H9 (cell line): Measurements from ENCODE around the gene TPRN. TPM values are rescaled to one million over a fixed set of nuclear protein-coding genes. Genes with fewer than 3 reads are reported as not detected.

Source experiments
- DNase-seq: peaks from one replicate; pipeline ENCODE4 v3.0.0-alpha.2; 2017
- H2AFZ ChIP-seq: one replicate; pipeline ENCODE4 v1.6.1; 2013; ENCODE audit warnings: mild to moderate bottlenecking, low read length, control low read depth, moderate library complexity
- H2AK5ac ChIP-seq: 2 replicates; pipeline ENCODE4 v1.6.1; 2013; ENCODE audit warnings: low read length, control low read depth, mixed read lengths; ENCODE audit not compliant: insufficient read length
- H2BK120ac ChIP-seq: one replicate; pipeline ENCODE4 v1.6.1; 2013; ENCODE audit warnings: low read depth, mild to moderate bottlenecking, low read length, control low read depth, inconsistent platforms; ENCODE audit not compliant: poor library complexity, severe bottlenecking
- H2BK12ac ChIP-seq: 2 replicates; pipeline ENCODE4 v1.6.1; 2013; ENCODE audit warnings: low read length, control low read depth, mixed read lengths, low read depth; ENCODE audit not compliant: insufficient read length
- H2BK15ac ChIP-seq: 2 replicates; pipeline ENCODE4 v1.6.1; 2013; ENCODE audit warnings: low read depth, low read length, control low read depth
- H2BK20ac ChIP-seq: one replicate; pipeline ENCODE4 v1.6.1; 2013; ENCODE audit warnings: low read depth, mild to moderate bottlenecking, low read length, control low read depth, inconsistent platforms; ENCODE audit not compliant: poor library complexity, severe bottlenecking
- H2BK5ac ChIP-seq: 2 replicates; pipeline ENCODE4 v1.6.1; 2013; ENCODE audit warnings: low read length, control low read depth, mixed read lengths; ENCODE audit not compliant: insufficient read length
- H3K14ac ChIP-seq: 2 replicates; pipeline ENCODE4 v1.6.1; 2013; ENCODE audit warnings: low read length, control low read depth; ENCODE audit not compliant: insufficient read depth
- H3K18ac ChIP-seq: 2 replicates; pipeline ENCODE4 v1.6.1; 2013; ENCODE audit warnings: low read depth, mild to moderate bottlenecking, mixed read lengths, low read length, control low read depth; ENCODE audit not compliant: insufficient read length
- H3K23ac ChIP-seq: 2 replicates; pipeline ENCODE4 v1.6.1; 2013; ENCODE audit warnings: low read length, control low read depth, mixed read lengths, low read depth; ENCODE audit not compliant: insufficient read length
- H3K23me2 ChIP-seq: 2 replicates; pipeline ENCODE4 v1.6.1; 2013; ENCODE audit warnings: low read depth, mild to moderate bottlenecking, mixed read lengths, low read length, control low read depth; ENCODE audit not compliant: insufficient read length, poor library complexity, severe bottlenecking
- H3K27ac ChIP-seq: 2 replicates; pipeline ENCODE4 v1.5.1; 2013; ENCODE audit warnings: low read length, control low read depth, mixed read lengths, low read depth; ENCODE audit not compliant: insufficient read length
- H3K27me3 ChIP-seq: 2 replicates; pipeline ENCODE4 v1.6.1; 2013; ENCODE audit warnings: low read length, control low read depth, inconsistent platforms; ENCODE audit not compliant: insufficient read depth
- H3K4ac ChIP-seq: 2 replicates; pipeline ENCODE4 v1.6.1; 2013; ENCODE audit warnings: low read depth, mild to moderate bottlenecking, control low read depth, inconsistent platforms, low read length, moderate library complexity
- H3K4me1 ChIP-seq: 2 replicates; pipeline ENCODE4 v1.6.1; 2013; ENCODE audit warnings: low read length, control low read depth, inconsistent platforms; ENCODE audit not compliant: insufficient read depth
- H3K4me2 ChIP-seq: 2 replicates; pipeline ENCODE4 v1.6.1; 2013; ENCODE audit warnings: low read length, control low read depth, mixed read lengths; ENCODE audit not compliant: insufficient read length, insufficient read depth
- H3K56ac ChIP-seq: 2 replicates; pipeline ENCODE4 v1.6.1; 2013; ENCODE audit warnings: low read depth, mild to moderate bottlenecking, mixed read lengths, low read length, control low read depth; ENCODE audit not compliant: insufficient read length
- H3K79me1 ChIP-seq: 2 replicates; pipeline ENCODE4 v1.6.1; 2013; ENCODE audit warnings: low read depth, mild to moderate bottlenecking, moderate library complexity, low read length, control low read depth, inconsistent platforms; ENCODE audit not compliant: insufficient read depth, poor library complexity, severe bottlenecking
- H3K79me2 ChIP-seq: 2 replicates; pipeline ENCODE4 v1.6.1; 2013; ENCODE audit warnings: low read length, control low read depth, inconsistent platforms; ENCODE audit not compliant: insufficient read depth
- H3K9ac ChIP-seq: 2 replicates; pipeline ENCODE4 v1.6.1; 2013; ENCODE audit warnings: low read length, control low read depth, mixed read lengths; ENCODE audit not compliant: insufficient read length; ENCODE audit errors: extremely low read depth
- H3K9me3 ChIP-seq: one replicate; pipeline ENCODE4 v1.6.1; 2013; ENCODE audit warnings: low read depth, low read length, inconsistent platforms; ENCODE audit not compliant: control insufficient read depth
- H3T11ph ChIP-seq: one replicate; pipeline ENCODE4 v1.6.1; 2013; ENCODE audit warnings: mild to moderate bottlenecking, low read length, control low read depth, inconsistent platforms
- H4K20me1 ChIP-seq: one replicate; pipeline ENCODE4 v1.6.1; 2013; ENCODE audit not compliant: control insufficient read depth, insufficient read length, insufficient read depth
- H4K5ac ChIP-seq: 2 replicates; pipeline ENCODE4 v1.6.1; 2013; ENCODE audit warnings: low read depth, mild to moderate bottlenecking, mixed read lengths, low read length, control low read depth; ENCODE audit not compliant: insufficient read length
- H4K8ac ChIP-seq: replicated peaks from 2 replicates; pipeline ENCODE4 v1.6.1; 2013; ENCODE audit warnings: low read length, control low read depth, mixed read lengths, low read depth; ENCODE audit not compliant: insufficient read length
- H4K91ac ChIP-seq: 2 replicates; pipeline ENCODE4 v1.6.1; 2013; ENCODE audit warnings: low read depth, mild to moderate bottlenecking, moderate library complexity, mixed read lengths, low read length, control low read depth; ENCODE audit not compliant: insufficient read length
- H3K27ac Mint-ChIP-seq, 3 experiments: 2 replicates in 2 of 3; 3 replicates in 1 of 3; pipeline ENCODE4 v1.8.0; 2020 to 2021; ENCODE audit warnings: mixed read lengths in 3 of 3, mild to moderate bottlenecking in 1 of 3, moderate library complexity in 1 of 3
- H3K27me3 Mint-ChIP-seq: 2 replicates; pipeline ENCODE4 v1.8.0; 2021; ENCODE audit warnings: low read depth, mild to moderate bottlenecking, moderate library complexity, mixed read lengths
- H3K36me3 Mint-ChIP-seq, 3 experiments: 2 replicates in 2 of 3; 3 replicates in 1 of 3; pipeline ENCODE4 v1.8.0; 2020 to 2021; ENCODE audit warnings: low read depth in 3 of 3, mixed read lengths in 3 of 3; ENCODE audit not compliant: insufficient read depth in 1 of 3
- H3K4me1 Mint-ChIP-seq, 2 experiments: 2 replicates each; pipeline ENCODE4 v1.8.0; 2020; ENCODE audit warnings: mixed read lengths in 2 of 2
- H3K4me3 Mint-ChIP-seq, 2 experiments: 2 replicates in 1 of 2; 3 replicates in 1 of 2; pipeline ENCODE4 v1.8.0; 2020 to 2021; ENCODE audit warnings: mild to moderate bottlenecking in 2 of 2, mixed read lengths in 2 of 2, moderate library complexity in 1 of 2
- H3K9me3 Mint-ChIP-seq, 2 experiments: 2 replicates in 1 of 2; 3 replicates in 1 of 2; pipeline ENCODE4 v1.8.0; 2020; ENCODE audit warnings: mild to moderate bottlenecking in 2 of 2, mixed read lengths in 2 of 2, moderate library complexity in 1 of 2
- WGBS: extraction: QIAGEN DNeasy Blood & Tissue Kit; methylation state at CpG from one replicate; pipeline ENCODE4 v1.1.7; 2013; ENCODE audit warnings: missing lambda C conversion rate, low lambda C conversion rate, mixed read lengths; ENCODE audit not compliant: insufficient read length; ENCODE audit errors: extremely low coverage; 5-methylcytosine and 5-hydroxymethylcytosine counted together
- total RNA-seq: library from RNA; stranded (reverse); gene quantifications from 2 replicates; pipeline ENCODE4 v1.2.1, GENCODE V29; 2021
- TF ChIP-seq, protein P1 (sequence below): fragments of 200-600 bp; sonication (generic); conservative IDR thresholded peaks from 3 replicates; pipeline ENCODE4 v1.8.0; 2021; ENCODE audit warnings: antibody characterized with exemption, mild to moderate bottlenecking

Gene TPRN
- total RNA-seq, 1 experiment from 2014 or later, result 30.7 TPM

DNA sequence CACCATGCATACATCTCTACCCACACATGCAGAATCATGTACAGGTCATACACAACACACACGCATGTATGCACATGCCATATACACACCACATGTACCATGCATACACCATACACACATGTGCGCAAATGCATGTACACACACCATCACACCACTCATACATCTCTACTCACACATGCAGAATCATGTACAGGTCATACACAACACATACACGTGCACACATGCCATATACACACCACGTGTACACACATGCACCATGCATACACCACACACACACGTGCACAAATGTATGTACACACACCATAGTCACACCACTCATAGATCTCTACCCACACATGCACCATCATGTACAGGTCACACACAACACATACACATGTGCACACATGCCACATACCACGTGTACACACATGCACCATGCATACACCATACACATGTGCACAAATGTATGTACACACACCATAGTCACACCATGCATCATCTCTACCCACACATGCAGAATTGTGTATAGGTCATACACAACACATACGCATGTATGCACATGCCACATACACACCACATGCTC, 47.6 kb downstream of the TPRN start:
- Histone ChIP-seq H3K4me2 (no peak overlapping the region), H3K9me3 (no peaks in the 10 kb centered on the region), H3K27ac (no peak overlapping the region), H2BK120ac (no peak overlapping the region), H2AK5ac (no peak overlapping the region), H4K8ac (no peak overlapping the region), H3K27me3 (peaks cover 9% of the 10 kb centered on the region; the same call in 1 of the 2 replicates), H3K9ac (no peak overlapping the region), H3K79me1 (no peaks in the 10 kb centered on the region), H3T11ph (no peak overlapping the region), H2BK15ac (no peak overlapping the region), H2BK20ac (no peak overlapping the region), H3K23me2 (peaks cover 5% of the 10 kb centered on the region), H3K4me1 (no peaks in the 10 kb centered on the region; the same call in 1 of the 2 replicates), H3K56ac (no peak overlapping the region), H3K18ac (no peak overlapping the region), H2AFZ (no peak overlapping the region), H3K14ac (no peak overlapping the region), H2BK12ac (no peak overlapping the region), H3K23ac (no peak overlapping the region), H4K91ac (no peak overlapping the region), H2BK5ac (no peak overlapping the region), H3K4ac (no peak overlapping the region), H4K5ac (no peak overlapping the region), H4K20me1 (no peaks in the 10 kb centered on the region), H3K79me2 (no peaks in the 10 kb centered on the region)
- Mint-ChIP-seq H3K36me3 (no peaks in the 10 kb centered on the region), H3K4me3 (no peak overlapping the region), H3K27ac (no peak overlapping the region), H3K4me1 (peaks cover 0 to 10% of the 10 kb centered on the region in 2 experiments; a peak in 2 of 4 replicates), H3K9me3 (no peaks in the 10 kb centered on the region; a peak in 1 of 5 replicates), H3K27me3 (peaks cover 37% of the 10 kb centered on the region)
- DNase-seq, result no peak
- no CpG with 5 or more reads among the region's 7 CpGs for WGBS
- TF ChIP-seq, protein P1, sequence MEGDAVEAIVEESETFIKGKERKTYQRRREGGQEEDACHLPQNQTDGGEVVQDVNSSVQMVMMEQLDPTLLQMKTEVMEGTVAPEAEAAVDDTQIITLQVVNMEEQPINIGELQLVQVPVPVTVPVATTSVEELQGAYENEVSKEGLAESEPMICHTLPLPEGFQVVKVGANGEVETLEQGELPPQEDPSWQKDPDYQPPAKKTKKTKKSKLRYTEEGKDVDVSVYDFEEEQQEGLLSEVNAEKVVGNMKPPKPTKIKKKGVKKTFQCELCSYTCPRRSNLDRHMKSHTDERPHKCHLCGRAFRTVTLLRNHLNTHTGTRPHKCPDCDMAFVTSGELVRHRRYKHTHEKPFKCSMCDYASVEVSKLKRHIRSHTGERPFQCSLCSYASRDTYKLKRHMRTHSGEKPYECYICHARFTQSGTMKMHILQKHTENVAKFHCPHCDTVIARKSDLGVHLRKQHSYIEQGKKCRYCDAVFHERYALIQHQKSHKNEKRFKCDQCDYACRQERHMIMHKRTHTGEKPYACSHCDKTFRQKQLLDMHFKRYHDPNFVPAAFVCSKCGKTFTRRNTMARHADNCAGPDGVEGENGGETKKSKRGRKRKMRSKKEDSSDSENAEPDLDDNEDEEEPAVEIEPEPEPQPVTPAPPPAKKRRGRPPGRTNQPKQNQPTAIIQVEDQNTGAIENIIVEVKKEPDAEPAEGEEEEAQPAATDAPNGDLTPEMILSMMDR, result no peak
